ENCODE data around the gene PPP5C.
"Not testable (repeated sequence)": the region's sequence is repeated elsewhere in the genome, so short reads cannot be mapped to it uniquely, and the experiment has no call there.

Gene PPP5C

GRCh38 chr19:46346821-46347571 is at the start of gene PPP5C:
TSS of gene PPP5C (plus strand) at chr19:46347087. CDS start at chr19:46347097, 10 bp downstream.
- peak; percentile 95 for DNase-seq

GRCh38 chr19:46297700-46298478 is 49.0 kb upstream of the PPP5C start:
- peak; percentile 91 for DNase-seq

- DNase-seq: no peak
Observed at GRCh38 chr19:46298479-46299003, 48.3 kb upstream of the PPP5C start.

- peak; percentile 97 for DNase-seq
Observed at GRCh38 chr19:46299004-46299509, 47.8 kb upstream of the PPP5C start.

GRCh38 chr19:46299695-46300094 is 47.2 kb upstream of the PPP5C start:
- peak; percentile 41 for DNase-seq

GRCh38 chr19:46303322-46303690 is 43.6 kb upstream of the PPP5C start:
- no peak for DNase-seq

- peak; percentile 81 for DNase-seq
Observed at GRCh38 chr19:46303691-46304397, 43.0 kb upstream of the PPP5C start.

GRCh38 chr19:46306501-46306900 is 40.4 kb upstream of the PPP5C start:
- DNase-seq: no peak

- no peak for DNase-seq
Observed at GRCh38 chr19:46308510-46308909, 38.4 kb upstream of the PPP5C start.

- no peak for DNase-seq
Observed at GRCh38 chr19:46309056-46309455, 37.8 kb upstream of the PPP5C start.

GRCh38 chr19:46311444-46311843 is 35.4 kb upstream of the PPP5C start:
- DNase-seq: no peak

GRCh38 chr19:46313540-46314469 is 33.1 kb upstream of the PPP5C start:
- DNase-seq: not testable (repeated sequence)

GRCh38 chr19:46317339-46317738 is 29.5 kb upstream of the PPP5C start:
- DNase-seq: no peak

- no peak for DNase-seq
Observed at GRCh38 chr19:46319613-46320012, 27.3 kb upstream of the PPP5C start.

- DNase-seq: no peak
Observed at GRCh38 chr19:46320559-46320958, 26.3 kb upstream of the PPP5C start.

GRCh38 chr19:46321653-46322052 is 25.2 kb upstream of the PPP5C start:
- DNase-seq: no peak

- not testable (repeated sequence) for DNase-seq
Observed at GRCh38 chr19:46323227-46323626, 23.7 kb upstream of the PPP5C start.

- no peak for DNase-seq
Observed at GRCh38 chr19:46324277-46324676, 22.6 kb upstream of the PPP5C start.

- DNase-seq: no peak
Observed at GRCh38 chr19:46326608-46327007, 20.3 kb upstream of the PPP5C start.

- DNase-seq: no peak
Observed at GRCh38 chr19:46328079-46328478, 18.8 kb upstream of the PPP5C start.

GRCh38 chr19:46330319-46330918 is 16.5 kb upstream of the PPP5C start:
- no peak for DNase-seq

- DNase-seq: no peak
Observed at GRCh38 chr19:46337487-46337886, 9.4 kb upstream of the PPP5C start.
